Peyer's patch (tissue), 4 donors: ENCODE measurements around the gene CMA1.
"Not testable (repeated sequence)": the region's sequence is repeated elsewhere in the genome, so short reads cannot be mapped to it uniquely, and the experiment has no call there.

Experiments used
- POLR2A ChIP-seq, 2 donors: fragments of 450-650 bp; IDR thresholded peaks; one replicate each; pipeline ENCODE4 v1.5.1; 2017; ENCODE audit warnings: antibody characterized with exemption in 2 of 2, mild to moderate bottlenecking in 2 of 2, moderate library complexity in 2 of 2
- TF ChIP-seq, protein P1 (sequence below), 6 experiments: fragments of 450-650 bp in 4 of 6; fragments of 200-600 bp in 2 of 6; sonication (generic) in 1 of 6; IDR thresholded peaks; one replicate each; pipeline ENCODE4 v1.5.1; 2017 to 2019; ENCODE audit warnings: antibody characterized with exemption in 6 of 6, mild to moderate bottlenecking in 3 of 6, moderate library complexity in 1 of 6

DNA sequence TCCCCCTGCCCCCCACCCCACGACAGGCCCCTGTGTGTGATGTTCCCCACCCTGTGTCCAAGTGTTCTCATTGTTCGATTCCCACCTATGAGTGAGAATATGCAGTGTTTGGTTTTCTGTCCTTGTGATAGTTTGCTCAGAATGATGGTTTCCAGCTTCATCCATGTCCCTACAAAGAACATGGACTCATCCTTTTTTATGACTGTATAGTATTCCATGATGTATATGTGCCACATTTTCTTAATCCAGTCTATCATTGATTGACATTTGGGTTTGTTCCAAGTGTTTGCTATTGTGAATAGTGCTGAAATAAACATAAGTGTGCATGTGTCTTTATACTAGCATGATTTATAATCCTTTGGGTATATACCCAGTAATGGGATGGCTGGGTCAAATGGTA, 37.6 kb downstream of the CMA1 start:
- TF ChIP-seq, protein P1, sequence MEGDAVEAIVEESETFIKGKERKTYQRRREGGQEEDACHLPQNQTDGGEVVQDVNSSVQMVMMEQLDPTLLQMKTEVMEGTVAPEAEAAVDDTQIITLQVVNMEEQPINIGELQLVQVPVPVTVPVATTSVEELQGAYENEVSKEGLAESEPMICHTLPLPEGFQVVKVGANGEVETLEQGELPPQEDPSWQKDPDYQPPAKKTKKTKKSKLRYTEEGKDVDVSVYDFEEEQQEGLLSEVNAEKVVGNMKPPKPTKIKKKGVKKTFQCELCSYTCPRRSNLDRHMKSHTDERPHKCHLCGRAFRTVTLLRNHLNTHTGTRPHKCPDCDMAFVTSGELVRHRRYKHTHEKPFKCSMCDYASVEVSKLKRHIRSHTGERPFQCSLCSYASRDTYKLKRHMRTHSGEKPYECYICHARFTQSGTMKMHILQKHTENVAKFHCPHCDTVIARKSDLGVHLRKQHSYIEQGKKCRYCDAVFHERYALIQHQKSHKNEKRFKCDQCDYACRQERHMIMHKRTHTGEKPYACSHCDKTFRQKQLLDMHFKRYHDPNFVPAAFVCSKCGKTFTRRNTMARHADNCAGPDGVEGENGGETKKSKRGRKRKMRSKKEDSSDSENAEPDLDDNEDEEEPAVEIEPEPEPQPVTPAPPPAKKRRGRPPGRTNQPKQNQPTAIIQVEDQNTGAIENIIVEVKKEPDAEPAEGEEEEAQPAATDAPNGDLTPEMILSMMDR (IDR thresholded peaks at IDR 0.05) = not testable (repeated sequence)
- TF ChIP-seq POLR2A (IDR thresholded peaks at IDR 0.05) = not testable (repeated sequence)
